HepG2 (cell line): ENCODE results near the gene EFS. TPM values are rescaled to one million over a fixed set of nuclear protein-coding genes. Genes with fewer than 3 reads are reported as not detected.
A peak's percentile ranks its signal among the peaks of the same experiment; 100 is the strongest.

Experiments used
- FOXK1 ChIP-seq: sonication (generic); formaldehyde crosslinking; IDR thresholded peaks from 2 replicates; pipeline ENCODE4 v1.4.0; 2020; ENCODE audit warnings: low read depth, missing genetic modification reagents, borderline replicate concordance
- KLF16 ChIP-seq, 2 experiments: sonication (generic) in 1 of 2; formaldehyde crosslinking in 1 of 2; IDR thresholded peaks; 2 replicates each; pipeline versions ENCODE4 v1.6.1 to v1.8.0; 2016 to 2023; ENCODE audit warnings: missing genetic modification reagents in 2 of 2, missing compliant biosample characterization in 1 of 2
- NR2F1 ChIP-seq, 2 experiments: fragments of 450-650 bp in 1 of 2; formaldehyde crosslinking in 1 of 2; IDR thresholded peaks; 2 replicates each; pipeline versions ENCODE4 v1.5.0 to v1.6.1; 2016 to 2020; ENCODE audit warnings: mild to moderate bottlenecking in 1 of 2, missing compliant biosample characterization in 1 of 2, missing genetic modification reagents in 1 of 2, moderate library complexity in 1 of 2
- STAG1 ChIP-seq: sonication (generic); formaldehyde crosslinking; IDR thresholded peaks from 2 replicates; pipeline ENCODE4 v1.4.0; 2020; ENCODE audit warnings: missing genetic modification reagents
- THAP11 ChIP-seq: IDR thresholded peaks from 2 replicates; pipeline ENCODE4 v1.6.1; 2016; ENCODE audit warnings: missing biosample characterization, missing genetic modification reagents
- THYN1 ChIP-seq: sonication (generic); formaldehyde crosslinking; IDR thresholded peaks from 2 replicates; pipeline ENCODE4 v1.8.1; 2023; ENCODE audit warnings: low read depth, mild to moderate bottlenecking, moderate library complexity, missing genetic modification reagents, borderline replicate concordance
- TOPORS ChIP-seq: sonication (generic); formaldehyde crosslinking; IDR thresholded peaks from 2 replicates; pipeline ENCODE4 v1.8.0; 2023; ENCODE audit warnings: mild to moderate bottlenecking, missing genetic modification reagents
- XRCC5 ChIP-seq: fragments of 200-400 bp; formaldehyde crosslinking; optimal IDR thresholded peaks from 2 replicates; pipeline ENCODE3; 2017; ENCODE audit warnings: mild to moderate bottlenecking, low read length
- ZFP36L2 ChIP-seq: sonication (generic); formaldehyde crosslinking; IDR thresholded peaks from 2 replicates; pipeline ENCODE4 v1.4.0; 2020; ENCODE audit warnings: missing genetic modification reagents
- ZNF12 ChIP-seq: sonication (generic); formaldehyde crosslinking; IDR thresholded peaks from 2 replicates; pipeline ENCODE4 v1.5.0; 2020; ENCODE audit warnings: missing genetic modification reagents
- ZNF17 ChIP-seq: sonication (generic); formaldehyde crosslinking; IDR thresholded peaks from 2 replicates; pipeline ENCODE4 v1.5.0; 2020; ENCODE audit warnings: mild to moderate bottlenecking, missing genetic modification reagents
- ZNF501 ChIP-seq: sonication (generic); formaldehyde crosslinking; IDR thresholded peaks from 2 replicates; pipeline ENCODE4 v1.5.1; 2020; ENCODE audit warnings: mild to moderate bottlenecking, moderate library complexity, missing genetic modification reagents
- ZNF570 ChIP-seq: sonication (generic); formaldehyde crosslinking; IDR thresholded peaks from 2 replicates; pipeline ENCODE4 v1.4.0; 2020; ENCODE audit warnings: mild to moderate bottlenecking, missing genetic modification reagents, borderline replicate concordance
- ZNF777 ChIP-seq: sonication (generic); formaldehyde crosslinking; IDR thresholded peaks from 2 replicates; pipeline ENCODE4 v1.4.0; 2020; ENCODE audit warnings: missing genetic modification reagents
- polyA plus RNA-seq, 8 experiments: library from polyadenylated mRNA; depleted of rRNA in 3 of 8; stranded (reverse) in 7 of 8; unstranded in 1 of 8; fragments of >200 nt; fragmentation: Illumina TruSeq in 4 of 8; extraction: Trizol in 4 of 8; gene quantifications; 2 replicates each; pipeline versions ENCODE4 v1.2.1 to v1.2.3, GENCODE V29; 2011 to 2016; ENCODE audit warnings: low read depth in 4 of 8, missing spikeins in 1 of 8, mixed read lengths in 1 of 8; ENCODE audit not compliant: insufficient read depth in 1 of 8
- total RNA-seq, 5 experiments: library from RNA; depleted of rRNA; stranded (reverse); fragments of >200 nt; fragmentation: Illumina TruSeq; extraction: Trizol; gene quantifications; 2 replicates each; pipeline ENCODE4 v1.2.3, GENCODE V29; 2016; ENCODE audit warnings: low read depth in 1 of 5
- TF ChIP-seq, protein P1 (sequence below): sonication (generic); formaldehyde crosslinking; IDR thresholded peaks from 2 replicates; pipeline ENCODE4 v1.8.0; 2022; ENCODE audit warnings: mild to moderate bottlenecking, missing genetic modification reagents
- TF ChIP-seq, protein P2 (sequence below): sonication (generic); formaldehyde crosslinking; IDR thresholded peaks from 2 replicates; pipeline ENCODE4 v1.4.0; 2020; ENCODE audit warnings: missing genetic modification reagents
- TF ChIP-seq, protein P3 (sequence below): IDR thresholded peaks from 2 replicates; pipeline ENCODE4 v1.6.1; 2016; ENCODE audit warnings: low read depth, missing genetic modification reagents, missing compliant biosample characterization
- TF ChIP-seq, protein P4 (sequence below): IDR thresholded peaks from 2 replicates; pipeline ENCODE4 v1.6.1; 2016; ENCODE audit warnings: missing genetic modification reagents, missing compliant biosample characterization
- TF ChIP-seq, protein P5 (sequence below): IDR thresholded peaks from 2 replicates; pipeline ENCODE4 v1.6.1; 2012; ENCODE audit warnings: low read depth, low read length, improper control_type of control experiment

The EFS gene
- total and polyA plus RNA-seq, 2 of the 13 experiments (the other 11 are each of a cell fraction or from before 2014, with no cell fraction given) = not detected

DNA sequence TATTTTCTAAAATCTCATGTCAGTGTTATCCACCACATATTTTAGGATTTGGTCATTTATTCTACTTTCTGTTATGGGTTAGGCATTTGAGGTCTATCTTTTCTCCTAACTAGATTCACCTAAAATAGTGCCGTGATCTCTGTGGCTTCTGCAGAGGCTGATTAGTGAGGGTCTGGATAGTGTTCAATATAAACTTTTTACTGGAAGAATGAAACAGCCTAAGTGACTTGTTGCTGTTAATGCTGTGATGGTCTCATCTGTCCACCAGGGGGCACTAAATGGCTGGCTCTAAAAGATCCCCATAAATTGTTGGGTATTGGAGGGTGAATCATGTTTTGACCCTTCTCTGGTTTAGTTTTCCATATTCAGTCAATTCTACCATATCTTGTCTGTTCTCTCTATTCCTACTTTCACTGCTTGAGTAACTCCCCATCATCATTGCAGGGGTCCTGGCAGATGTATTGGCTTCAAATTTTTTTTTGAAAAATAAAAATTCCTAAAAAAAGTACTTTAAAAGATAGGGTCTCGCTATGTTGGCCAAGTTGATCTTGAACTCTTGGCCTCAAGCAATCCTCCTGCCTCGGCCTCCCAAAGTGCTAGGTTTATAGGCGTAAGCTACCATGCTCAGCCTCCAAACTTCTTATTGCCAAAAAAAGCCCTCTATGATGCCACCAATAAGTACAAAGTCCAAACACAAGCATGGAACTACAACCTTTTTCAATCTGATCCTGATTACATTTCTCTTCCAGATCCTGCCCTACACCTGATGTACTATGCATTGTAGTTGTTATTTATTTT lies 36.8 kb downstream of the EFS start (continued):
- TF ChIP-seq, protein P1, sequence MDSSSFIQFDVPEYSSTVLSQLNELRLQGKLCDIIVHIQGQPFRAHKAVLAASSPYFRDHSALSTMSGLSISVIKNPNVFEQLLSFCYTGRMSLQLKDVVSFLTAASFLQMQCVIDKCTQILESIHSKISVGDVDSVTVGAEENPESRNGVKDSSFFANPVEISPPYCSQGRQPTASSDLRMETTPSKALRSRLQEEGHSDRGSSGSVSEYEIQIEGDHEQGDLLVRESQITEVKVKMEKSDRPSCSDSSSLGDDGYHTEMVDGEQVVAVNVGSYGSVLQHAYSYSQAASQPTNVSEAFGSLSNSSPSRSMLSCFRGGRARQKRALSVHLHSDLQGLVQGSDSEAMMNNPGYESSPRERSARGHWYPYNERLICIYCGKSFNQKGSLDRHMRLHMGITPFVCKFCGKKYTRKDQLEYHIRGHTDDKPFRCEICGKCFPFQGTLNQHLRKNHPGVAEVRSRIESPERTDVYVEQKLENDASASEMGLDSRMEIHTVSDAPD (CRISPR knock-in tag) = 0 out of 2 replicates have a peak, but pooled peaks have one; percentile 50
- TF ChIP-seq ZNF501 (CRISPR knock-in tag) = no peak
- TF ChIP-seq THAP11 (CRISPR knock-in tag) = 0 out of 2 replicates have a peak, but pooled peaks have one; percentile 38
- peak; percentile 79 for TF ChIP-seq XRCC5
- TF ChIP-seq, protein P2, sequence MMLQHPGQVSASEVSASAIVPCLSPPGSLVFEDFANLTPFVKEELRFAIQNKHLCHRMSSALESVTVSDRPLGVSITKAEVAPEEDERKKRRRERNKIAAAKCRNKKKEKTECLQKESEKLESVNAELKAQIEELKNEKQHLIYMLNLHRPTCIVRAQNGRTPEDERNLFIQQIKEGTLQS = 0 out of 2 replicates have a peak, but pooled peaks have one; percentile 45
- peak; percentile 72; the same call in 1 of the 2 replicates for TF ChIP-seq ZFP36L2
- no peak for TF ChIP-seq ZNF570
- TF ChIP-seq, protein P3, sequence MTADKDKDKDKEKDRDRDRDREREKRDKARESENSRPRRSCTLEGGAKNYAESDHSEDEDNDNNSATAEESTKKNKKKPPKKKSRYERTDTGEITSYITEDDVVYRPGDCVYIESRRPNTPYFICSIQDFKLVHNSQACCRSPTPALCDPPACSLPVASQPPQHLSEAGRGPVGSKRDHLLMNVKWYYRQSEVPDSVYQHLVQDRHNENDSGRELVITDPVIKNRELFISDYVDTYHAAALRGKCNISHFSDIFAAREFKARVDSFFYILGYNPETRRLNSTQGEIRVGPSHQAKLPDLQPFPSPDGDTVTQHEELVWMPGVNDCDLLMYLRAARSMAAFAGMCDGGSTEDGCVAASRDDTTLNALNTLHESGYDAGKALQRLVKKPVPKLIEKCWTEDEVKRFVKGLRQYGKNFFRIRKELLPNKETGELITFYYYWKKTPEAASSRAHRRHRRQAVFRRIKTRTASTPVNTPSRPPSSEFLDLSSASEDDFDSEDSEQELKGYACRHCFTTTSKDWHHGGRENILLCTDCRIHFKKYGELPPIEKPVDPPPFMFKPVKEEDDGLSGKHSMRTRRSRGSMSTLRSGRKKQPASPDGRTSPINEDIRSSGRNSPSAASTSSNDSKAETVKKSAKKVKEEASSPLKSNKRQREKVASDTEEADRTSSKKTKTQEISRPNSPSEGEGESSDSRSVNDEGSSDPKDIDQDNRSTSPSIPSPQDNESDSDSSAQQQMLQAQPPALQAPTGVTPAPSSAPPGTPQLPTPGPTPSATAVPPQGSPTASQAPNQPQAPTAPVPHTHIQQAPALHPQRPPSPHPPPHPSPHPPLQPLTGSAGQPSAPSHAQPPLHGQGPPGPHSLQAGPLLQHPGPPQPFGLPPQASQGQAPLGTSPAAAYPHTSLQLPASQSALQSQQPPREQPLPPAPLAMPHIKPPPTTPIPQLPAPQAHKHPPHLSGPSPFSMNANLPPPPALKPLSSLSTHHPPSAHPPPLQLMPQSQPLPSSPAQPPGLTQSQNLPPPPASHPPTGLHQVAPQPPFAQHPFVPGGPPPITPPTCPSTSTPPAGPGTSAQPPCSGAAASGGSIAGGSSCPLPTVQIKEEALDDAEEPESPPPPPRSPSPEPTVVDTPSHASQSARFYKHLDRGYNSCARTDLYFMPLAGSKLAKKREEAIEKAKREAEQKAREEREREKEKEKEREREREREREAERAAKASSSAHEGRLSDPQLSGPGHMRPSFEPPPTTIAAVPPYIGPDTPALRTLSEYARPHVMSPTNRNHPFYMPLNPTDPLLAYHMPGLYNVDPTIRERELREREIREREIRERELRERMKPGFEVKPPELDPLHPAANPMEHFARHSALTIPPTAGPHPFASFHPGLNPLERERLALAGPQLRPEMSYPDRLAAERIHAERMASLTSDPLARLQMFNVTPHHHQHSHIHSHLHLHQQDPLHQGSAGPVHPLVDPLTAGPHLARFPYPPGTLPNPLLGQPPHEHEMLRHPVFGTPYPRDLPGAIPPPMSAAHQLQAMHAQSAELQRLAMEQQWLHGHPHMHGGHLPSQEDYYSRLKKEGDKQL (CRISPR knock-in tag) = 0 out of 2 replicates have a peak, but pooled peaks have one; percentile 20
- TF ChIP-seq, protein P4, sequence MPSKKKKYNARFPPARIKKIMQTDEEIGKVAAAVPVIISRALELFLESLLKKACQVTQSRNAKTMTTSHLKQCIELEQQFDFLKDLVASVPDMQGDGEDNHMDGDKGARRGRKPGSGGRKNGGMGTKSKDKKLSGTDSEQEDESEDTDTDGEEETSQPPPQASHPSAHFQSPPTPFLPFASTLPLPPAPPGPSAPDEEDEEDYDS (CRISPR knock-in tag) = no peak; the same call in 1 of the 2 replicates
- no peak for TF ChIP-seq ZNF12 (CRISPR knock-in tag)
- TF ChIP-seq THYN1 = peak; percentile 96; the same call in 1 of the 2 replicates
- TF ChIP-seq FOXK1 = peak; percentile 49; the same call in 1 of the 2 replicates
- peak; percentile 95 for TF ChIP-seq STAG1 (CRISPR knock-in tag)
- 0 out of 2 replicates have a peak, but pooled peaks have one; percentile 23 for TF ChIP-seq TOPORS
- TF ChIP-seq NR2F1 (CRISPR knock-in tag; IDR thresholded peaks at IDR 0.05) = 0 out of 4 replicates have a peak, but pooled peaks of 1 of the 2 experiments have one; percentile 47
- no peak for TF ChIP-seq ZNF17
- TF ChIP-seq KLF16 (CRISPR knock-in tag; IDR thresholded peaks at IDR 0.05) = peak in 1 of 2 experiments; percentile 81; a peak in 1 of 4 replicates
- TF ChIP-seq ZNF777 (CRISPR knock-in tag) = no peak
- TF ChIP-seq, protein P5, sequence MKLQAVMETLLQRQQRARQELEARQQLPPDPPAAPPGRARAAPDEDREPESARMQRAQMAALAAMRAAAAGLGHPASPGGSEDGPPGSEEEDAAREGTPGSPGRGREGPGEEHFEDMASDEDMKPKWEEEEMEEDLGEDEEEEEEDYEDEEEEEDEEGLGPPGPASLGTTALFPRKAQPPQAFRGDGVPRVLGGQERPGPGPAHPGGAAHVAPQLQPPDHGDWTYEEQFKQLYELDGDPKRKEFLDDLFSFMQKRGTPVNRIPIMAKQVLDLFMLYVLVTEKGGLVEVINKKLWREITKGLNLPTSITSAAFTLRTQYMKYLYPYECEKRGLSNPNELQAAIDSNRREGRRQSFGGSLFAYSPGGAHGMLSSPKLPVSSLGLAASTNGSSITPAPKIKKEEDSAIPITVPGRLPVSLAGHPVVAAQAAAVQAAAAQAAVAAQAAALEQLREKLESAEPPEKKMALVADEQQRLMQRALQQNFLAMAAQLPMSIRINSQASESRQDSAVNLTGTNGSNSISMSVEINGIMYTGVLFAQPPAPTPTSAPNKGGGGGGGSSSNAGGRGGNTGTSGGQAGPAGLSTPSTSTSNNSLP = peak; percentile 83
